HepG2 (cell line): ENCODE data around the gene FBLL1. TPM values are rescaled to one million over a fixed set of nuclear protein-coding genes. Genes with fewer than 3 reads are reported as not detected.

Experiments used
- BORCS8-MEF2B ChIP-seq: sonication (generic); formaldehyde crosslinking; IDR thresholded peaks from 2 replicates; pipeline ENCODE4 v1.8.0; 2022; ENCODE audit warnings: mild to moderate bottlenecking, missing genetic modification reagents
- BRD4 ChIP-seq: sonication (generic); formaldehyde crosslinking; IDR thresholded peaks from 2 replicates; pipeline ENCODE4 v1.4.0; 2020; ENCODE audit warnings: missing genetic modification reagents
- DPF2 ChIP-seq: sonication (generic); formaldehyde crosslinking; IDR thresholded peaks from 2 replicates; pipeline ENCODE4 v1.4.0; 2020; ENCODE audit warnings: mild to moderate bottlenecking, low read depth, missing genetic modification reagents, borderline replicate concordance
- ELK4 ChIP-seq: sonication (generic); formaldehyde crosslinking; IDR thresholded peaks from 2 replicates; pipeline ENCODE4 v1.9.0; 2021; ENCODE audit warnings: missing genetic modification reagents, borderline replicate concordance
- ERF ChIP-seq: IDR thresholded peaks from 2 replicates; pipeline ENCODE4 v1.6.1; 2018; ENCODE audit warnings: missing biosample characterization, missing genetic modification reagents
- HHEX ChIP-seq: IDR thresholded peaks from 2 replicates; pipeline ENCODE4 v1.6.1; 2016; ENCODE audit warnings: control low read depth
- IKZF5 ChIP-seq: IDR thresholded peaks from 2 replicates; pipeline ENCODE4 v1.6.1; 2018; ENCODE audit warnings: missing genetic modification reagents, mild to moderate bottlenecking, missing compliant biosample characterization
- KDM2A ChIP-seq: sonication (generic); formaldehyde crosslinking; IDR thresholded peaks from 2 replicates; pipeline ENCODE4 v1.4.0; 2020; ENCODE audit warnings: low read depth, missing genetic modification reagents, borderline replicate concordance
- NR0B2 ChIP-seq: sonication (generic); formaldehyde crosslinking; IDR thresholded peaks from 2 replicates; pipeline ENCODE4 v1.4.0; 2020; ENCODE audit warnings: mild to moderate bottlenecking, missing genetic modification reagents
- PRMT3 ChIP-seq: sonication (generic); formaldehyde crosslinking; IDR thresholded peaks from 2 replicates; pipeline ENCODE4 v1.8.1; 2022; ENCODE audit warnings: low read depth, mild to moderate bottlenecking, moderate library complexity, missing genetic modification reagents, borderline replicate concordance
- RARA ChIP-seq: IDR thresholded peaks from 2 replicates; pipeline ENCODE4 v1.6.1; 2016; ENCODE audit warnings: missing genetic modification reagents, missing compliant biosample characterization
- REPIN1 ChIP-seq: sonication (generic); formaldehyde crosslinking; IDR thresholded peaks from 2 replicates; pipeline ENCODE4 v1.8.0; 2022; ENCODE audit warnings: missing genetic modification reagents, low read depth, mild to moderate bottlenecking, borderline replicate concordance
- RXRB ChIP-seq: IDR thresholded peaks from 2 replicates; pipeline ENCODE4 v1.6.1; 2016; ENCODE audit warnings: borderline replicate concordance, missing genetic modification reagents, missing compliant biosample characterization
- THYN1 ChIP-seq: sonication (generic); formaldehyde crosslinking; IDR thresholded peaks from 2 replicates; pipeline ENCODE4 v1.8.1; 2023; ENCODE audit warnings: low read depth, mild to moderate bottlenecking, moderate library complexity, missing genetic modification reagents, borderline replicate concordance
- ZNF138 ChIP-seq: sonication (generic); formaldehyde crosslinking; IDR thresholded peaks from 2 replicates; pipeline ENCODE4 v1.5.0; 2020; ENCODE audit warnings: mild to moderate bottlenecking, low read depth, missing genetic modification reagents
- ZNF160 ChIP-seq: sonication (generic); formaldehyde crosslinking; IDR thresholded peaks from 2 replicates; pipeline ENCODE4 v1.8.0; 2022; ENCODE audit warnings: mild to moderate bottlenecking, inconsistent platforms, missing genetic modification reagents
- ZNF232 ChIP-seq: sonication (generic); formaldehyde crosslinking; IDR thresholded peaks from 2 replicates; pipeline ENCODE4 v1.4.0; 2020; ENCODE audit warnings: missing genetic modification reagents, borderline replicate concordance
- ZNF274 ChIP-seq: sonication (generic); formaldehyde crosslinking; IDR thresholded peaks from 2 replicates; pipeline ENCODE4 v1.5.1; 2020; ENCODE audit warnings: mild to moderate bottlenecking, missing genetic modification reagents
- ZNF446 ChIP-seq: sonication (generic); formaldehyde crosslinking; IDR thresholded peaks from 2 replicates; pipeline ENCODE4 v1.5.0; 2020; ENCODE audit warnings: mild to moderate bottlenecking, missing genetic modification reagents
- ZNF639 ChIP-seq: conservative IDR thresholded peaks from 2 replicates; pipeline ENCODE4 v1.6.1; 2018; ENCODE audit warnings: missing genetic modification reagents
- ZNF777 ChIP-seq: sonication (generic); formaldehyde crosslinking; IDR thresholded peaks from 2 replicates; pipeline ENCODE4 v1.4.0; 2020; ENCODE audit warnings: missing genetic modification reagents
- polyA plus RNA-seq, 8 experiments: library from polyadenylated mRNA; depleted of rRNA in 3 of 8; stranded (reverse) in 7 of 8; unstranded in 1 of 8; fragments of >200 nt; fragmentation: Illumina TruSeq in 4 of 8; extraction: Trizol in 4 of 8; gene quantifications; 2 replicates each; pipeline versions ENCODE4 v1.2.1 to v1.2.3, GENCODE V29; 2011 to 2016; ENCODE audit warnings: low read depth in 4 of 8, missing spikeins in 1 of 8, mixed read lengths in 1 of 8; ENCODE audit not compliant: insufficient read depth in 1 of 8
- total RNA-seq, 5 experiments: library from RNA; depleted of rRNA; stranded (reverse); fragments of >200 nt; fragmentation: Illumina TruSeq; extraction: Trizol; gene quantifications; 2 replicates each; pipeline ENCODE4 v1.2.3, GENCODE V29; 2016; ENCODE audit warnings: low read depth in 1 of 5
- TF ChIP-seq, protein P1 (sequence below): sonication (generic); formaldehyde crosslinking; IDR thresholded peaks from 2 replicates; pipeline ENCODE4 v1.9.0; 2022; ENCODE audit warnings: missing genetic modification reagents, mild to moderate bottlenecking, borderline replicate concordance
- TF ChIP-seq, protein P2 (sequence below): sonication (generic); formaldehyde crosslinking; IDR thresholded peaks from 2 replicates; pipeline ENCODE4 v1.4.0; 2020; ENCODE audit warnings: missing genetic modification reagents

The FBLL1 gene
- total and polyA plus RNA-seq, 2 of the 13 experiments (the other 11 are each of a cell fraction or from before 2014, with no cell fraction given), result 0.17 to 0.18 TPM

- TF ChIP-seq ZNF777 (CRISPR knock-in tag) (no peak), ZNF160 (CRISPR knock-in tag) (no peak), REPIN1 (peak; percentile 49; the same call in 1 of the 2 replicates), ZNF138 (CRISPR knock-in tag) (0 out of 2 replicates have a peak, but pooled peaks have one; percentile 55), PRMT3 (CRISPR knock-in tag) (peak; percentile 67; the same call in 1 of the 2 replicates), ERF (0 out of 2 replicates have a peak, but pooled peaks have one; percentile 59), ZNF639 (CRISPR knock-in tag) (no peak), ZNF232 (CRISPR knock-in tag) (peak; percentile 75; the same call in 1 of the 2 replicates), HHEX (CRISPR knock-in tag) (no peak), RARA (CRISPR knock-in tag) (peak; percentile 48; the same call in 1 of the 2 replicates), DPF2 (no peak), BRD4 (no peak), THYN1 (CRISPR knock-in tag) (no peak), ZNF446 (CRISPR knock-in tag) (peak; percentile 55; the same call in 1 of the 2 replicates), KDM2A (CRISPR knock-in tag) (0 out of 2 replicates have a peak, but pooled peaks have one; percentile 32), NR0B2 (CRISPR knock-in tag) (no peak), RXRB (CRISPR knock-in tag) (peak; percentile 47; the same call in 1 of the 2 replicates), ZNF274 (CRISPR knock-in tag) (no peak), IKZF5 (CRISPR knock-in tag) (peak; percentile 58; the same call in 1 of the 2 replicates), BORCS8-MEF2B (CRISPR knock-in tag) (peak; percentile 78), ELK4 (CRISPR knock-in tag) (no peak)
- TF ChIP-seq, protein P1, sequence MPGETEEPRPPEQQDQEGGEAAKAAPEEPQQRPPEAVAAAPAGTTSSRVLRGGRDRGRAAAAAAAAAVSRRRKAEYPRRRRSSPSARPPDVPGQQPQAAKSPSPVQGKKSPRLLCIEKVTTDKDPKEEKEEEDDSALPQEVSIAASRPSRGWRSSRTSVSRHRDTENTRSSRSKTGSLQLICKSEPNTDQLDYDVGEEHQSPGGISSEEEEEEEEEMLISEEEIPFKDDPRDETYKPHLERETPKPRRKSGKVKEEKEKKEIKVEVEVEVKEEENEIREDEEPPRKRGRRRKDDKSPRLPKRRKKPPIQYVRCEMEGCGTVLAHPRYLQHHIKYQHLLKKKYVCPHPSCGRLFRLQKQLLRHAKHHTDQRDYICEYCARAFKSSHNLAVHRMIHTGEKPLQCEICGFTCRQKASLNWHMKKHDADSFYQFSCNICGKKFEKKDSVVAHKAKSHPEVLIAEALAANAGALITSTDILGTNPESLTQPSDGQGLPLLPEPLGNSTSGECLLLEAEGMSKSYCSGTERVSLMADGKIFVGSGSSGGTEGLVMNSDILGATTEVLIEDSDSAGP, result no peak
- TF ChIP-seq, protein P2, sequence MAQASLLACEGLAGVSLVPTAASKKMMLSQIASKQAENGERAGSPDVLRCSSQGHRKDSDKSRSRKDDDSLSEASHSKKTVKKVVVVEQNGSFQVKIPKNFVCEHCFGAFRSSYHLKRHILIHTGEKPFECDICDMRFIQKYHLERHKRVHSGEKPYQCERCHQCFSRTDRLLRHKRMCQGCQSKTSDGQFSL, result no peak
Observed at GRCh38 chr5:168528521-168529373, at the start of gene FBLL1 (continued).
